Glutamatergic neuron (in vitro differentiated cells): Measurements from ENCODE around the gene KCNJ1. TPM values are rescaled to one million over a fixed set of nuclear protein-coding genes. Genes with fewer than 3 reads are reported as not detected.

Experiments used
- DNase-seq: peaks from one replicate; pipeline ENCODE4 v3.0.0; 2022
- H3K27ac Mint-ChIP-seq: one replicate; pipeline ENCODE4 v1.8.0; 2020; ENCODE audit warnings: mild to moderate bottlenecking, mixed read lengths, inconsistent platforms; ENCODE audit not compliant: unreplicated experiment
- H3K27me3 Mint-ChIP-seq: one replicate; pipeline ENCODE4 v1.8.0; 2020; ENCODE audit warnings: mild to moderate bottlenecking, moderate library complexity, mixed read lengths, inconsistent platforms; ENCODE audit not compliant: unreplicated experiment
- H3K36me3 Mint-ChIP-seq: one replicate; pipeline ENCODE4 v1.8.0; 2020; ENCODE audit warnings: mild to moderate bottlenecking, mixed read lengths, inconsistent platforms; ENCODE audit not compliant: unreplicated experiment
- H3K4me1 Mint-ChIP-seq: one replicate; pipeline ENCODE4 v1.8.0; 2020; ENCODE audit warnings: mild to moderate bottlenecking, low read depth, mixed read lengths, inconsistent platforms; ENCODE audit not compliant: unreplicated experiment
- H3K4me3 Mint-ChIP-seq: one replicate; pipeline ENCODE4 v1.8.0; 2020; ENCODE audit warnings: mild to moderate bottlenecking, mixed read lengths, inconsistent platforms; ENCODE audit not compliant: unreplicated experiment
- H3K9me3 Mint-ChIP-seq: one replicate; pipeline ENCODE4 v1.8.0; 2020; ENCODE audit warnings: mild to moderate bottlenecking, moderate library complexity, mixed read lengths, inconsistent platforms; ENCODE audit not compliant: unreplicated experiment
- total RNA-seq: library from RNA; stranded (reverse); fragmentation: NEBNext Ultra II Directional; extraction: Animal tissue kit (Norgen Biotek cat#: 25700); gene quantifications from one replicate; pipeline ENCODE4 v1.2.1, GENCODE V29; 2021; ENCODE audit not compliant: unreplicated experiment
- TF ChIP-seq, protein P1 (sequence below): fragments of 200-600 bp; sonication (generic); IDR thresholded peaks from one replicate; pipeline ENCODE4 v1.5.0; 2021; ENCODE audit not compliant: partially characterized antibody, unreplicated experiment

KCNJ1 gene
- total RNA-seq, 1 donor from 2014 or later = not detected

DNA sequence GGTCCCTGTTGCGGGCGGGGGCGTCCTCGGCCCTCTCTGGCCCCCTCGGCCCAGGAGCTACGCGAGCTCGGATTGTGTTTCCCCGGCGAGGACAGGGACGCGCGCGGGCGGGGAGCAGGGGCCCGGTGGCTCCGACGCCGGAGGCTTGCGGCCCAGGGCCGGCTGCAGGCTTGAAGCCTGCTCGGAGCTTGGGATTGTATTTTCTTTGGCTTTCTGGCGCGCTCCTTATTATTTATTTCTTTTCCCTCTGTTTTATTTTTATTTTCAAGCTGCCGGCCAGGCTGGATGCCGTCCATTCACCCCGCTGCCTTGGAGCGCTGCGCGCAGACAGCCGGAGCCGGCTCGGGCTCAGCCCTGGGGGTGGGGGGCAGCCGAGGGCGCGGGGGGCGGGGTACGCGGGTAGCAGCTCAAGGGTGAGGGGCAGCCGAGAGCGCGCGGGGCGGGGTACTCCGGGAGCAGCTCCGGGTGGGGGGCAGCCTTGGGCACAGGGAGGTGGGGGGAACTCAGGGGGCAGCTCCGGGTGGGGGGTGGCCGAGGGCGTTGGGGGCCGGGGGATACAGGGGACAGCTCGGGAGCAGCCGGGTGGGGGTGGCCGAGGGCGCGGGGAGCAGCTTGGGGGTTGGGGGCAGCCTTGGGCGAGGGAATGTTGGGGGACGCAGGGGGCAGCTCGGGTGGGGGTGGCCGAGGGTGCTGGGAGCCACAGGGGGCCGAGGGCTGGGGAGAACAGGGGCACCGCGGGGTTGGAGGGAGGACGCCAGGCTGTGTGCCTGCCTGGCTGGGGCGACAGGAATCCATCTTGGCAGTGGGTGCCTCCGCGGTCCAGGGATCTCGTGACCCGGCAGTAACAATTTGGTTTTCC lies 42.7 kb downstream of the KCNJ1 start:
- Mint-ChIP-seq H3K27me3 (peaks cover 6% of the 10 kb centered on the region), H3K36me3 (peaks cover 4% of the 10 kb centered on the region), H3K27ac (no peak overlapping the region), H3K4me3 (no peak overlapping the region), H3K9me3 (peaks cover 8% of the 10 kb centered on the region), H3K4me1 (peaks cover 8% of the 10 kb centered on the region)
- TF ChIP-seq, protein P1, sequence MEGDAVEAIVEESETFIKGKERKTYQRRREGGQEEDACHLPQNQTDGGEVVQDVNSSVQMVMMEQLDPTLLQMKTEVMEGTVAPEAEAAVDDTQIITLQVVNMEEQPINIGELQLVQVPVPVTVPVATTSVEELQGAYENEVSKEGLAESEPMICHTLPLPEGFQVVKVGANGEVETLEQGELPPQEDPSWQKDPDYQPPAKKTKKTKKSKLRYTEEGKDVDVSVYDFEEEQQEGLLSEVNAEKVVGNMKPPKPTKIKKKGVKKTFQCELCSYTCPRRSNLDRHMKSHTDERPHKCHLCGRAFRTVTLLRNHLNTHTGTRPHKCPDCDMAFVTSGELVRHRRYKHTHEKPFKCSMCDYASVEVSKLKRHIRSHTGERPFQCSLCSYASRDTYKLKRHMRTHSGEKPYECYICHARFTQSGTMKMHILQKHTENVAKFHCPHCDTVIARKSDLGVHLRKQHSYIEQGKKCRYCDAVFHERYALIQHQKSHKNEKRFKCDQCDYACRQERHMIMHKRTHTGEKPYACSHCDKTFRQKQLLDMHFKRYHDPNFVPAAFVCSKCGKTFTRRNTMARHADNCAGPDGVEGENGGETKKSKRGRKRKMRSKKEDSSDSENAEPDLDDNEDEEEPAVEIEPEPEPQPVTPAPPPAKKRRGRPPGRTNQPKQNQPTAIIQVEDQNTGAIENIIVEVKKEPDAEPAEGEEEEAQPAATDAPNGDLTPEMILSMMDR = no peak
- no peak for DNase-seq

DNA sequence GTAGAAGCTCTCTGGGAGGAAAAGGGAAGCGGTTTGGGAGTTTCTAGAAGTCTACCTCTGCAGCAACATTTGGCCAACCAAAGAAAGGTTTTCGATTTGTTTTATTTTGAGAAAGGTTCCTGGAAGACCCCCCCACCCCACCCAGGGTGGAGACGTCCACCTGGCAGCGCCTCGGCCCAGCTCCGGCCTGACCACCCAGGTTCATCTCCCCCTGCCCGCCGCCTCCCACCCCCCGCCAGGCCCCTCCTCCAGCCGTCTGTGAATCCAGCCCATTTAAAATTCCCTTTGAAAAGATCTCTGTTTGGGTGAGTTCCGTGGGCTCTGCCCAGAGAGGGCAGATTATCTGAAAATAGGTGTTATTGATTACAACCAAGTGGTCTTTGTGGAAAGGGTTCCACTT lies 43.3 kb downstream of the KCNJ1 start:
- TF ChIP-seq, protein P1 = no peak
- peaks cover 8% of the 10 kb centered on the region for H3K4me1 Mint-ChIP-seq
- H3K36me3 Mint-ChIP-seq = peaks cover 4% of the 10 kb centered on the region
- peaks cover 6% of the 10 kb centered on the region for H3K27me3 Mint-ChIP-seq
- H3K4me3 Mint-ChIP-seq = no peak overlapping the region
- H3K27ac Mint-ChIP-seq = no peak overlapping the region
- no peak for DNase-seq
- peaks cover 11% of the 10 kb centered on the region for H3K9me3 Mint-ChIP-seq

DNA sequence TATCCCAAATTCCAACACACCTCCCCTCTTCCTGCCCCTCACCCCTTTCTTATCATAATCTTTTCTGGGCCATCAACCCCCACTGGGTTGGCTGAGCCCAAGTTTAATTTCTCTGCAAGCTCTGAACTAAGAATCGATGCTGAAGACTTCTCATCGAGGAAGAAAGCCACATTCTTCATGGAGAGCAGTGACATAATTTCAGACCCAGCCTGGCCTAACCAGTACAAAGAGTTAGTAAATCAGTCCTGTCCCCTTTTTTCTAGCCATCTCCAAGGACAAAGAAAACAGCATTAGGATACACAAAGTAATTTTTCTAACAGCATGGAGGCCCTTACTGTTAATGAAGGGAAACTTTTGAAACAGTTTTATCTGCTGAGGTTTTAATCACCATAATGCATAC lies 45.0 kb downstream of the KCNJ1 start:
- TF ChIP-seq, protein P1 = no peak
- H3K9me3 Mint-ChIP-seq = peaks cover 9% of the 10 kb centered on the region
- H3K27ac Mint-ChIP-seq = no peak overlapping the region
- H3K27me3 Mint-ChIP-seq = peaks cover 6% of the 10 kb centered on the region
- no peak overlapping the region for H3K4me3 Mint-ChIP-seq
- peaks cover 4% of the 10 kb centered on the region for H3K36me3 Mint-ChIP-seq
- DNase-seq = no peak
- H3K4me1 Mint-ChIP-seq = peaks cover 8% of the 10 kb centered on the region

DNA sequence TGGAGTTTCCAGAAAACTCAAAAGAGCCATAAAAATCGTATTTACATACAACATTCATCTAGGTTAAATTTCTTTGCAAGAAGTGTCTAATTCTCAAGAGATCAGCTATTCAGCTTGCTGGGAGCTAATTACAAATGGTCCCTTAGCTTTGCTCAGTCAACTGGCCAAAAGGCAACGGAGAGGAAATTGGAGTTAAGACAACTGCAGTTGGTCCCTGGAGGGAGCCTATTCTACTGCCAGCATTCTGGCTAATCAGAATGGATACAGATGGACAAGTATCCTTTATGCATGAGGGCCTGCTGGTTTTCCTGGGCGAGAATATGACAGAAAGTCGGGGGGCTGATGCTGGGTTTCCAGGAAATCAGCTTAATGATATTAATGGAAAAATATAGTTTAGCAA lies 45.5 kb downstream of the KCNJ1 start:
- peaks cover 6% of the 10 kb centered on the region for H3K9me3 Mint-ChIP-seq
- no peak for DNase-seq
- TF ChIP-seq, protein P1 = no peak
- H3K4me1 Mint-ChIP-seq = peaks cover 8% of the 10 kb centered on the region
- H3K27me3 Mint-ChIP-seq = peaks cover 6% of the 10 kb centered on the region
- no peak overlapping the region for H3K4me3 Mint-ChIP-seq
- no peak overlapping the region for H3K27ac Mint-ChIP-seq
- H3K36me3 Mint-ChIP-seq = no peaks in the 10 kb centered on the region

DNA sequence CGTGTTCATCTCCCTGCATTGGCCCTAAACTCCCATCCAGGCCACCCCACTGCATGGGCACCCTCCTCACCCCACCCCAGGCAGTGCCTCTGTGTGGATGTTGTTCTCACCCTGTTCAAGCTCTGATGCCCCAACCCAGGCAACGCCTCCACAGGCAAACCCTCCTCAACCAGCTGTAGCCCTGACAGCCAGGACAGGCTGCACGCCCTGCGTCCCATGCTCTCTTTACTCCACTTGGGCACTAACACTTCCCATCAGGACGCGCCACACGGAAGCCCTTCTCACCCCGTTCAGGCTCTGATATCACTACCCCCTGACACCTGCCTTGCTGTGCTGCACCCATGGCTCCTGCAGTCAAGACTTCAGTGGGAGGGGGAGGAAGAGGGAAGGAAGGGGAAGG lies 47.9 kb downstream of the KCNJ1 start:
- Mint-ChIP-seq H3K9me3 (peaks cover 4% of the 10 kb centered on the region), H3K36me3 (no peaks in the 10 kb centered on the region), H3K4me1 (peaks cover 19% of the 10 kb centered on the region), H3K27me3 (peaks cover 2% of the 10 kb centered on the region), H3K4me3 (no peak overlapping the region), H3K27ac (no peak overlapping the region)
- TF ChIP-seq, protein P1 = no peak
- DNase-seq = no peak
